Measurements from ENCODE around the gene HTR3D.

DNA sequence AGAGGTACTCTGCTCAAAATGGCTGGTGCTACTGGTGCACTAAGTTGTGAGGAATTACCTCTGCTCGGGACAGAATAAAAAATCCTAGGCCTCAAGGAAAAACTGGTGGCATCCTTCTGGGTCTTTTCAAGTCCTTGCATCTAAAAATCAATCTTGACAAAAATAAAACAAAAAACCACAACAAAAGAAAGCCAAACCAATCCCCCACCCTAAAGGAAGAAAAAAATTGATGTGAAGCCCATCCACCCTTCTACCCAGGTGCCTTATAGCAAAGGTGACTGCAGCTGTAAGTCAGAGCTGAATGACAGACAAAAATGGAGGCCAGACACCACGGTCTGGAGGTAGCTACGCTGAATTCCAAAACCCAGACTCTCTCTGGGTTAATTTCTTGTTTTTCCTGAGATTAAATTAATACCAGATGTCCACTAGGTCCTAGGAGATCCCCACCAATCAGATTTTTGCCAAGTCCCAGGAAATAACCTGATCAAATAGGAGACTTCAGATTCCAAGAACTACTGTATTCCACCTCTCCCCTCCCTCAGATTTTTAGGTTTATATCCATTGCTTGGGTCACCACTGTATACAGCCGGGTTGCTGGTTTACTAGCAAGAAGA, 47.3 kb upstream of the HTR3D start:
- TF ChIP-seq, protein P1, sequence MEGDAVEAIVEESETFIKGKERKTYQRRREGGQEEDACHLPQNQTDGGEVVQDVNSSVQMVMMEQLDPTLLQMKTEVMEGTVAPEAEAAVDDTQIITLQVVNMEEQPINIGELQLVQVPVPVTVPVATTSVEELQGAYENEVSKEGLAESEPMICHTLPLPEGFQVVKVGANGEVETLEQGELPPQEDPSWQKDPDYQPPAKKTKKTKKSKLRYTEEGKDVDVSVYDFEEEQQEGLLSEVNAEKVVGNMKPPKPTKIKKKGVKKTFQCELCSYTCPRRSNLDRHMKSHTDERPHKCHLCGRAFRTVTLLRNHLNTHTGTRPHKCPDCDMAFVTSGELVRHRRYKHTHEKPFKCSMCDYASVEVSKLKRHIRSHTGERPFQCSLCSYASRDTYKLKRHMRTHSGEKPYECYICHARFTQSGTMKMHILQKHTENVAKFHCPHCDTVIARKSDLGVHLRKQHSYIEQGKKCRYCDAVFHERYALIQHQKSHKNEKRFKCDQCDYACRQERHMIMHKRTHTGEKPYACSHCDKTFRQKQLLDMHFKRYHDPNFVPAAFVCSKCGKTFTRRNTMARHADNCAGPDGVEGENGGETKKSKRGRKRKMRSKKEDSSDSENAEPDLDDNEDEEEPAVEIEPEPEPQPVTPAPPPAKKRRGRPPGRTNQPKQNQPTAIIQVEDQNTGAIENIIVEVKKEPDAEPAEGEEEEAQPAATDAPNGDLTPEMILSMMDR (IDR thresholded peaks at IDR 0.05): no peak
- no peak for TF ChIP-seq POLR2A (IDR thresholded peaks at IDR 0.05)

All from heart left ventricle (tissue), 13 donors.